Measurements from ENCODE around the gene ARG1.

ARG1 gene

GRCh38 chr6:131615275-131615674, 42.2 kb downstream of the ARG1 start:
- no peak overlapping the region for H3K4me3 ChIP-seq (ENCODE audit: low read depth, low read length)
- ChIA-PET CTCF (no interaction called here), POLR2A (no interaction called here)
- no peak for DNase-seq (ENCODE audit: low read depth, low spot score)
- TF ChIP-seq CTCF (IDR thresholded peaks at IDR 0.05; ENCODE audit: insufficient read depth, low read length, missing control alignments), result no peak

DNA sequence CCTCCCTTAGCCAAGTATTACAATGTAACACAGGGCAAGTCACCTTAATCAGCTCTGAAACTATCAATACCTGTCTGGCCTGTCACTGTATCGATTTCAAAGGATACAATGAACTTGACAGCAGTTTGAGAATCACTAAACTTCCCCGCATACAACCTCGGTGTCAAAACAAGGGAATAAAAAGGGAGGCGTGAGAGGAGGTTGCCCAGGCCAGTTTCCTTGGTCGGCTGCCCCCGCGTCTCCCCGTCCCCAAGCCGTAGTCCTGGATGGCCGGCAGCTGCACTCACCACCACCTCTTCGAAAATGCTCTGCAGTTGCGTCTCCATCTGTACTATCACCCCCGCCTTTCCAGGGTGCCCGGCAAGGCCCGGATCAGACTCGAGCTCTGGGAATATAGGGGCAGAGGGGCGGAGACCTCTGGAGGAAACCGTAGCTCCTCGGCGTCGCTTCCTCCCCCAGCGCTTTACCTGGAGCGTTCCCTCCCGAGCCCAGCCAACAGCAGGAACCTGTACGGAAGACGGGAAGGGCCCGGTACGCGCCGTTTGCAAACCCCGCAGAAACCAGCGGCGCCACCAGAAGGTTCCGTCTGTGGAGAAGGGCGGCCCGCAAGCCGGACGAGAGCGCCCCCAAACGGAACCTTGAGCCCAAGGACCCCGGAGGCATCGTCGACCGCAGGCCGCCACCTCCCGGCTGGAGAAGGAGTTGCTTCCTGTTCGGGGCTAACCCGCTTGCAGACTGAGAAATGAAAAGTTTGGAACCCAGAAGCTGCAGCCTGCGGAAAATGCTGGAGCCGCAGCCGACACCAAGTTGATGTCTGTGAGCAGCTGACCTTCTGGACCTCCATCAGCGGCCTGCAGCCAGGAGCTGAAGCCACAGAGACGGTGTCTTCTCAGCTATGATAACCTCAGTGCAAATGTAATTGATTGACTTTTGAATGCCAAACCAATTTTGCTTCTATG, 55.0 kb downstream of the ARG1 start, which contains the start of gene MED23:
Gene MED23 (minus strand): TSS at position 519 of the 959 bp plus-strand sequence. CDS start 193 bp downstream, at position 326.
- peak within 1 kb of the TSS; percentile 85 for H3K4me3 ChIP-seq (ENCODE audit: low read depth, low read length)
- peak; percentile 70 for DNase-seq (ENCODE audit: low read depth, low spot score)
- peak; percentile 100 for TF ChIP-seq CTCF (IDR thresholded peaks at IDR 0.05; ENCODE audit: insufficient read depth, low read length, missing control alignments)
- POLR2A ChIA-PET, result interaction anchor here (0.6 to 1.6 kb wide), 3 partner anchors 17 to 77 kb away, joined by 3 to 4 read pairs (median 3); no protein-coding TSS in a partner anchor
- CTCF ChIA-PET, result interaction anchor here (0.6 to 5.1 kb wide), 56 partner anchors 9 to 852 kb away, joined by 3 to 88 read pairs (median 4); partner anchors contain the start of gene ENPP3

GRCh38 chr6:131628726-131629125, 55.7 kb downstream of the ARG1 start:
- no peak for TF ChIP-seq CTCF (IDR thresholded peaks at IDR 0.05; ENCODE audit: insufficient read depth, low read length, missing control alignments)
- ChIA-PET POLR2A (interaction anchor here (0.7 kb wide), 1 partner anchor 512 kb away, joined by 3 read pairs; no protein-coding TSS in a partner anchor), CTCF (interaction anchor here (0.6 to 5.1 kb wide), 48 partner anchors 10 to 853 kb away, joined by 3 to 88 read pairs (median 4); partner anchors contain the start of gene ENPP3)
- no peak overlapping the region for H3K4me3 ChIP-seq (ENCODE audit: low read depth, low read length)
- DNase-seq (ENCODE audit: low read depth, low spot score), result no peak

DNA sequence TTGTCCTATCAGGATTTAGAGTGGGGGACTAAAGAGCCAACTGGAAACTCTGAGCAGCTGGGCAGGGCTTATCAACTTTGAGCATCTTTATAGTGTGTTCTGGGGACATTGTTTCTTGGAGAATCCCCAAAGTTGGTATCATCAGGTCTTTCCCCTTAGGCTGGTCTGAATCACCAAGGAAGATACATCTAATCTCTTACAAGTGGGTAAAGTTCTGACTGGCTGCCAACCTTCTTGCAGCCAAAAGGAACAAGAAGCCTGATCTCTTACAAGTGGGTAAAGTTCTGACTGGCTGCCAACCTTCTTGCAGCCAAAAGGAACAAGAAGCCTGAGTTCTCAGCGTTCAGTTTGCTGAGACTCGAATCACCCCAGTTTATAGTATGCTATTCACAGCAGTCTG, 56.6 kb downstream of the ARG1 start:
- DNase-seq (ENCODE audit: low read depth, low spot score), result no peak
- no peak overlapping the region for H3K4me3 ChIP-seq (ENCODE audit: low read depth, low read length)
- CTCF ChIA-PET, result interaction anchor here (1.0 to 5.1 kb wide), 12 partner anchors 9 to 281 kb away, joined by 3 to 88 read pairs (median 10); partner anchors contain the start of gene ENPP3
- POLR2A ChIA-PET, result no interaction called here
- no peak for TF ChIP-seq CTCF (IDR thresholded peaks at IDR 0.05; ENCODE audit: insufficient read depth, low read length, missing control alignments)

GRCh38 chr6:131631625-131632289, 58.7 kb downstream of the ARG1 start:
- DNase-seq (ENCODE audit: low read depth, low spot score), result no peak
- POLR2A ChIA-PET, result no interaction called here
- H3K4me3 ChIP-seq (ENCODE audit: low read depth, low read length), result no peak overlapping the region
- TF ChIP-seq CTCF (IDR thresholded peaks at IDR 0.05; ENCODE audit: insufficient read depth, low read length, missing control alignments), result no peak
- CTCF ChIA-PET, result interaction anchor here (5.1 kb wide), 1 partner anchor 7 kb away, joined by 88 read pairs; the partner anchor contains the start of gene ENPP3

Measured in AG04449 (cell line).